HL-60 (cell line): Measurements from ENCODE around the gene AFAP1L1.

Source experiments
- DNase-seq, 2 experiments: peaks; one replicate each; pipeline ENCODE4 v3.0.0-alpha.2; 2010 to 2020; ENCODE audit warnings: low read depth in 1 of 2, low spot score in 1 of 2
- H3K27ac ChIP-seq: fragments of 250-450 bp; sonication (Bioruptor Pico); replicated peaks from 2 replicates; pipeline ENCODE4 v1.5.1; 2020; ENCODE audit warnings: mild to moderate bottlenecking, moderate library complexity
- H3K27me3 ChIP-seq: fragments of 250-450 bp; sonication (Bioruptor Pico); 2 replicates; pipeline ENCODE4 v1.5.1; 2021; ENCODE audit warnings: mild to moderate bottlenecking, moderate library complexity; ENCODE audit not compliant: insufficient read depth, poor library complexity, severe bottlenecking
- H3K4me3 ChIP-seq: replicated peaks from 2 replicates; pipeline ENCODE4 v1.5.1; 2011; ENCODE audit warnings: mild to moderate bottlenecking, control low read depth, low read length; ENCODE audit not compliant: insufficient read depth
- GABPA ChIP-seq: IDR thresholded peaks from 2 replicates; pipeline ENCODE4 v1.6.1; 2012; ENCODE audit warnings: low read depth
- POLR2AphosphoS5 ChIP-seq: IDR thresholded peaks from 2 replicates; pipeline ENCODE4 v1.6.1; 2012; ENCODE audit warnings: low read depth
- SPI1 ChIP-seq: IDR thresholded peaks from 2 replicates; pipeline ENCODE4 v1.6.1; 2012; ENCODE audit warnings: low read depth, mild to moderate bottlenecking, borderline replicate concordance
- TF ChIP-seq, protein P1 (sequence below): IDR thresholded peaks from one replicate; pipeline ENCODE4 v1.5.1; 2011; ENCODE audit warnings: low read length, control low read depth, inconsistent platforms; ENCODE audit not compliant: insufficient read depth
- TF ChIP-seq, protein P2 (sequence below): IDR thresholded peaks from 2 replicates; pipeline ENCODE4 v1.6.1; 2012; ENCODE audit warnings: low read depth; ENCODE audit not compliant: insufficient replicate concordance

AFAP1L1 gene

DNA sequence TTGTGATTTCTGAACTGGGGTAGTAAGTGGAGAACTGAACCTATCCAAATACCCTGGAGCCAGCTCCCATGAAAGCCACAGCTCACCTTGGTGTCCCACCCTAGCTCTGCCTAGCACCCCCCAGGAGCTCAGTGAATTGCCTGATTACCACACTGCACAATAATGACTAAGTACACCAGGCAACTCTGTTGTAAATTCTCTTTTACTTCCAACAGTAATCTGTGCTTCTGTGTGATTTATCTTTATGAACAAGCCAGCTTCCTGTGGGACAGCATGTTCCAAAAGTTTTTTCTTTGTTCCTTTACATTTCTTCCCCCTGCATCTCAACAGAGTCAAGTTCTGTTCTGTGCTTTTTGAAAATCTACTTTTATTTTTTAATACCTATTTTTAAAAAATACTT is 51.6 kb downstream of the AFAP1L1 start:
- Histone ChIP-seq H3K27ac (no peak overlapping the region), H3K27me3 (no peaks in the 10 kb centered on the region), H3K4me3 (no peak overlapping the region)
- DNase-seq = no peak
- TF ChIP-seq GABPA (no peak), SPI1 (no peak), POLR2AphosphoS5 (no peak)
- TF ChIP-seq, protein P1, sequence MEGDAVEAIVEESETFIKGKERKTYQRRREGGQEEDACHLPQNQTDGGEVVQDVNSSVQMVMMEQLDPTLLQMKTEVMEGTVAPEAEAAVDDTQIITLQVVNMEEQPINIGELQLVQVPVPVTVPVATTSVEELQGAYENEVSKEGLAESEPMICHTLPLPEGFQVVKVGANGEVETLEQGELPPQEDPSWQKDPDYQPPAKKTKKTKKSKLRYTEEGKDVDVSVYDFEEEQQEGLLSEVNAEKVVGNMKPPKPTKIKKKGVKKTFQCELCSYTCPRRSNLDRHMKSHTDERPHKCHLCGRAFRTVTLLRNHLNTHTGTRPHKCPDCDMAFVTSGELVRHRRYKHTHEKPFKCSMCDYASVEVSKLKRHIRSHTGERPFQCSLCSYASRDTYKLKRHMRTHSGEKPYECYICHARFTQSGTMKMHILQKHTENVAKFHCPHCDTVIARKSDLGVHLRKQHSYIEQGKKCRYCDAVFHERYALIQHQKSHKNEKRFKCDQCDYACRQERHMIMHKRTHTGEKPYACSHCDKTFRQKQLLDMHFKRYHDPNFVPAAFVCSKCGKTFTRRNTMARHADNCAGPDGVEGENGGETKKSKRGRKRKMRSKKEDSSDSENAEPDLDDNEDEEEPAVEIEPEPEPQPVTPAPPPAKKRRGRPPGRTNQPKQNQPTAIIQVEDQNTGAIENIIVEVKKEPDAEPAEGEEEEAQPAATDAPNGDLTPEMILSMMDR = no peak
- TF ChIP-seq, protein P2, sequence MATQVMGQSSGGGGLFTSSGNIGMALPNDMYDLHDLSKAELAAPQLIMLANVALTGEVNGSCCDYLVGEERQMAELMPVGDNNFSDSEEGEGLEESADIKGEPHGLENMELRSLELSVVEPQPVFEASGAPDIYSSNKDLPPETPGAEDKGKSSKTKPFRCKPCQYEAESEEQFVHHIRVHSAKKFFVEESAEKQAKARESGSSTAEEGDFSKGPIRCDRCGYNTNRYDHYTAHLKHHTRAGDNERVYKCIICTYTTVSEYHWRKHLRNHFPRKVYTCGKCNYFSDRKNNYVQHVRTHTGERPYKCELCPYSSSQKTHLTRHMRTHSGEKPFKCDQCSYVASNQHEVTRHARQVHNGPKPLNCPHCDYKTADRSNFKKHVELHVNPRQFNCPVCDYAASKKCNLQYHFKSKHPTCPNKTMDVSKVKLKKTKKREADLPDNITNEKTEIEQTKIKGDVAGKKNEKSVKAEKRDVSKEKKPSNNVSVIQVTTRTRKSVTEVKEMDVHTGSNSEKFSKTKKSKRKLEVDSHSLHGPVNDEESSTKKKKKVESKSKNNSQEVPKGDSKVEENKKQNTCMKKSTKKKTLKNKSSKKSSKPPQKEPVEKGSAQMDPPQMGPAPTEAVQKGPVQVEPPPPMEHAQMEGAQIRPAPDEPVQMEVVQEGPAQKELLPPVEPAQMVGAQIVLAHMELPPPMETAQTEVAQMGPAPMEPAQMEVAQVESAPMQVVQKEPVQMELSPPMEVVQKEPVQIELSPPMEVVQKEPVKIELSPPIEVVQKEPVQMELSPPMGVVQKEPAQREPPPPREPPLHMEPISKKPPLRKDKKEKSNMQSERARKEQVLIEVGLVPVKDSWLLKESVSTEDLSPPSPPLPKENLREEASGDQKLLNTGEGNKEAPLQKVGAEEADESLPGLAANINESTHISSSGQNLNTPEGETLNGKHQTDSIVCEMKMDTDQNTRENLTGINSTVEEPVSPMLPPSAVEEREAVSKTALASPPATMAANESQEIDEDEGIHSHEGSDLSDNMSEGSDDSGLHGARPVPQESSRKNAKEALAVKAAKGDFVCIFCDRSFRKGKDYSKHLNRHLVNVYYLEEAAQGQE = no peak

DNA sequence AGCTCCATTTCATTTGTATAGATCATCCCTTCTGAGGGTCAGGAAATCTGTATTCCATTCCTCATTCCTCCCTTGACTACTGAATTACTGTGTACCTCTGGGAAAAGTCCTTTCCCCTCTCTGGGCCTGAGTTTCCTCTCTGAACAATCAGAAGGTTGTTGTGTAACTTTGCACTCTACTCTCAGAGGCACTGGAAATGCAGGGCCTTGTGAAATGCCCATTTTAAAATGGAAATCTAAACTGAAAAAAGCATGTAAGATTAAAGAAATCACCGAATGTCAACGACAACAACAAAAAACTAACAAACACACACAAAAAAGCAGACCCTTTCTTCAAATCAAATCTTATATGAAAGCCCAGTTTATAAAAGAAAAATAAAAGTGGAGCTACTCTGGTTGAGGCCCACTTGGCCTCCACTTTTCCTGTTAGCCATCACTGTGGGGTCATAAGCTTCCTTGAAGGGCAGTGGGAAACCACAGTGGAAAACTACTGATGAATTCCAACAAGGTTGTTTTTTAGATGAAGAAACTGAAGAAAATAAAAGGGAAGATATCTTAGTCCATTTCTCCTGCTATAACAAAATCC is 52.1 kb downstream of the AFAP1L1 start:
- no peak for DNase-seq
- Histone ChIP-seq H3K27me3 (no peaks in the 10 kb centered on the region), H3K4me3 (no peak overlapping the region), H3K27ac (no peak overlapping the region)
- TF ChIP-seq, protein P2 = no peak
- TF ChIP-seq GABPA = no peak

DNA sequence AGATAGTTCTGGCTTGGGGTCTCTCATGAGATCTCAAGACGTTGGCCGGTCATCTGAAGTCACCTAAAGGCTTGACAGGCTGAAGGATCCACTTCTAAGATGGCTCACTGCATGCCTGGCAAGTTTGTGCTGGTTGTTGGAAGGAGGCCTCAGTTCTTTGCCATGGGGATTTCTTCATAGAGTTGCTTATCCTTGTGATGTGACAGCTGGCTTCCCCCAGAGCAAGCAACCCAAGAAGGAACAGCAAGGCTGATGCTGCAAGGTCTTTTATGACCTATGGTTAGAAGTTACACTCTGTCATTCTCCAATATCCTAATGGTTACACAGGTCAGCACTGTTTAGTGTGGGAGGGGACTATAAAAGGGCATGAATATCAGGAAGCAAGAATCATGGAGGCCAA is 53.0 kb downstream of the AFAP1L1 start:
- no peak for DNase-seq
- Histone ChIP-seq H3K4me3 (no peak overlapping the region), H3K27ac (no peak overlapping the region), H3K27me3 (no peaks in the 10 kb centered on the region)
- TF ChIP-seq, protein P2 = no peak
- TF ChIP-seq, protein P1 = no peak
- TF ChIP-seq POLR2AphosphoS5 = no peak
- TF ChIP-seq GABPA = no peak
- no peak for TF ChIP-seq SPI1
